PC-9 (cell line): ENCODE data around the gene ERVV-1. TPM values are rescaled to one million over a fixed set of nuclear protein-coding genes. Genes with fewer than 3 reads are reported as not detected.

ENCODE experiments used
- BruUV-seq: library from RNA; stranded (reverse); fragments of 400-500 nt; replicated peaks from 2 replicates; lab custom pipeline; 2021; lab: Mats Ljungman, UMichigan
- CTCF ChIA-PET: fragments of 300-600 bp; sonication (Branson Sonifier 250); formaldehyde crosslinking; loops from one replicate; lab custom pipeline; 2022; ENCODE audit warnings: antibody characterized with exemption; lab: Charles Lee
- POLR2A ChIA-PET: fragments of 300-600 bp; sonication (Branson Sonifier 250); formaldehyde crosslinking; loops from one replicate; lab custom pipeline; 2022; ENCODE audit warnings: antibody characterized with exemption; ENCODE audit not compliant: unreplicated experiment; lab: Charles Lee
- DNase-seq, 2 experiments: peaks; one replicate each; pipeline versions ENCODE4 v3.0.0 to v3.0.0-alpha.2; 2015 to 2022; ENCODE audit warnings: mixed read lengths in 1 of 2
- H2AFZ ChIP-seq: fragments of 200-600 bp; sonication (generic); 2 replicates; pipeline ENCODE4 v1.8.1; 2017; ENCODE audit warnings: antibody characterized with exemption
- H3F3A ChIP-seq: fragments of 200-600 bp; sonication (generic); 2 replicates; pipeline ENCODE4 v1.8.1; 2017; ENCODE audit warnings: antibody characterized with exemption, mild to moderate bottlenecking, low read depth; ENCODE audit not compliant: insufficient read depth
- H3K27ac ChIP-seq: fragments of 200-600 bp; sonication (generic); 2 replicates; pipeline ENCODE4 v1.6.1; 2016; ENCODE audit warnings: mixed run types
- H3K27me3 ChIP-seq: fragments of 200-600 bp; sonication (generic); 2 replicates; pipeline ENCODE4 v1.6.1; 2016; ENCODE audit warnings: low read depth, mixed run types; ENCODE audit not compliant: insufficient read depth
- H3K36me3 ChIP-seq: fragments of 200-600 bp; sonication (generic); 2 replicates; pipeline ENCODE4 v1.6.1; 2016; ENCODE audit warnings: low read depth, mixed run types
- H3K4me1 ChIP-seq: fragments of 200-600 bp; sonication (generic); replicated peaks from 2 replicates; pipeline ENCODE4 v1.6.1; 2016; ENCODE audit warnings: mixed run types; ENCODE audit not compliant: insufficient read depth
- H3K4me2 ChIP-seq: fragments of 200-600 bp; sonication (generic); 2 replicates; pipeline ENCODE4 v1.6.1; 2017; ENCODE audit warnings: mixed run types
- H3K4me3 ChIP-seq: fragments of 200-600 bp; sonication (generic); 2 replicates; pipeline ENCODE4 v1.6.1; 2016; ENCODE audit warnings: mixed run types
- H3K79me2 ChIP-seq: fragments of 200-600 bp; sonication (generic); 2 replicates; pipeline ENCODE4 v1.6.1; 2017; ENCODE audit warnings: low read depth, mixed run types
- H3K9me2 ChIP-seq: fragments of 200-600 bp; sonication (generic); 2 replicates; pipeline ENCODE4 v1.8.1; 2017; ENCODE audit warnings: mild to moderate bottlenecking; ENCODE audit not compliant: insufficient read depth
- H3K9me3 ChIP-seq: fragments of 200-600 bp; sonication (generic); 2 replicates; pipeline ENCODE4 v1.8.1; 2016; ENCODE audit warnings: low read depth; ENCODE audit not compliant: insufficient read depth
- H4K20me1 ChIP-seq: fragments of 200-600 bp; sonication (generic); 2 replicates; pipeline ENCODE4 v1.8.1; 2017; ENCODE audit not compliant: insufficient read depth
- EZH2 ChIP-seq: fragments of 200-600 bp; sonication (generic); IDR thresholded peaks from 2 replicates; pipeline ENCODE4 v1.8.0; 2017; ENCODE audit warnings: antibody characterized with exemption, low read depth
- intact Hi-C: fragments of 100-400 bp; cut with micrococcal nuclease; formaldehyde crosslinking; loops from one replicate; pipeline ENCODE4 v1.10.0; 2022; ENCODE audit not compliant: unreplicated experiment
- total RNA-seq: library from RNA; stranded (reverse); gene quantifications from 2 replicates; pipeline ENCODE4 v1.2.3, GENCODE V29; 2021
- TF ChIP-seq, protein P1 (sequence below): fragments of 200-600 bp; sonication (generic); conservative IDR thresholded peaks from 2 replicates; pipeline ENCODE4 v1.6.1; 2017; ENCODE audit warnings: mixed run types, antibody characterized with exemption, mild to moderate bottlenecking, moderate library complexity

The ERVV-1 gene
- total RNA-seq, 1 experiment from 2014 or later, result not detected

DNA sequence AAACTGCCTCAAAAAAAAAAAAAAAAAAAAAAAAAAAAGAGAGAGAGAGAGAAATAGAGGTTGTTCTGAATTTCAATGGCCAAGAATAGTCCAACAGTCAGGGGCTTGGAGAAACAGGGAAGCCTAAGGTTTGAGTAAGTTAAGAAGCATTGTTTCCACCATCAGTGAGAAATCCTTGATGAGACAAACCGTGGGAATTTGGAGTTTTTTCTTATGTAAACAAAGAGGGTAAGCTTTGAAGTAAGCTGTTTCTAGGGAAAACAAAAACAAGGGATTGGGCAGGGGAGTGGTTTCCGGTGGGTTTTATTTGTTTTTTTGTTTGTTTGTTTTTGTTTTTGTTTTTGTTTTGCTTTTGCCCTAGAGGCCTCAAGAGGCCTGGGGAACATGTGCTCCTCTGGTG lies 11.2 kb upstream of the ERVV-1 start:
- peak in 1 of 2 experiments; percentile 53 for DNase-seq
- Histone ChIP-seq H3K4me1 (no peaks in the 10 kb centered on the region), H3K27me3 (no peaks in the 10 kb centered on the region), H3K9me2 (no peaks in the 10 kb centered on the region), H3F3A (no peaks in the 10 kb centered on the region), H2AFZ (no peak overlapping the region), H3K4me2 (no peak overlapping the region), H4K20me1 (no peaks in the 10 kb centered on the region), H3K27ac (no peak overlapping the region), H3K79me2 (no peaks in the 10 kb centered on the region), H3K9me3 (peaks cover 7% of the 10 kb centered on the region; the same call in 1 of the 2 replicates), H3K36me3 (no peaks in the 10 kb centered on the region), H3K4me3 (no peak overlapping the region)
- TF ChIP-seq EZH2, result no peak
- TF ChIP-seq, protein P1, sequence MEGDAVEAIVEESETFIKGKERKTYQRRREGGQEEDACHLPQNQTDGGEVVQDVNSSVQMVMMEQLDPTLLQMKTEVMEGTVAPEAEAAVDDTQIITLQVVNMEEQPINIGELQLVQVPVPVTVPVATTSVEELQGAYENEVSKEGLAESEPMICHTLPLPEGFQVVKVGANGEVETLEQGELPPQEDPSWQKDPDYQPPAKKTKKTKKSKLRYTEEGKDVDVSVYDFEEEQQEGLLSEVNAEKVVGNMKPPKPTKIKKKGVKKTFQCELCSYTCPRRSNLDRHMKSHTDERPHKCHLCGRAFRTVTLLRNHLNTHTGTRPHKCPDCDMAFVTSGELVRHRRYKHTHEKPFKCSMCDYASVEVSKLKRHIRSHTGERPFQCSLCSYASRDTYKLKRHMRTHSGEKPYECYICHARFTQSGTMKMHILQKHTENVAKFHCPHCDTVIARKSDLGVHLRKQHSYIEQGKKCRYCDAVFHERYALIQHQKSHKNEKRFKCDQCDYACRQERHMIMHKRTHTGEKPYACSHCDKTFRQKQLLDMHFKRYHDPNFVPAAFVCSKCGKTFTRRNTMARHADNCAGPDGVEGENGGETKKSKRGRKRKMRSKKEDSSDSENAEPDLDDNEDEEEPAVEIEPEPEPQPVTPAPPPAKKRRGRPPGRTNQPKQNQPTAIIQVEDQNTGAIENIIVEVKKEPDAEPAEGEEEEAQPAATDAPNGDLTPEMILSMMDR, result no peak
- intact Hi-C loops, result no loop called here
- ChIA-PET POLR2A (no interaction called here), CTCF (no interaction called here)
- no TSS peak for BruUV-seq

DNA sequence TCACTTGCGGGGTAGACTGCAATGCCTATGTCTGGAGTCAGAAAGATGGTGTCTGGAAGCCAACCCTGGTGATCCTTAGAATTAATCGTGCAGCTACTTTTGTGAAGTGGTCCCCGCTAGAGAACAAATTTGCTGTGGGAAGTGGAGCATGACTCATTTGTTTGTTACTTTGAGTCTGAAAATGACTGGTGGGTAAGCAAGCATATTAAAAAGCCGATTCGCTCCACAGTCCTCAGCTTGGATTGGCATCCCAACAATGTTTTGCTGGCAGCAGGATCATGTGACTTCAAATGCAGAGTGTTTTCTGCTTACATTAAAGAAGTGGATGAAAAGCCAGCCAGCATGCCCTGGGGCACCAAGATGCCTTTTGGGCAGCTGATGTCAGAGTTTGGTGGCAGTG lies 9.5 kb upstream of the ERVV-1 start:
- TF ChIP-seq, protein P1, result no peak
- TF ChIP-seq EZH2, result no peak
- Histone ChIP-seq H3K9me2 (no peaks in the 10 kb centered on the region), H2AFZ (no peak overlapping the region), H3K79me2 (no peaks in the 10 kb centered on the region), H3K4me1 (no peaks in the 10 kb centered on the region), H3K27me3 (no peaks in the 10 kb centered on the region), H3K9me3 (no peaks in the 10 kb centered on the region), H3F3A (no peaks in the 10 kb centered on the region), H3K4me2 (no peak overlapping the region), H3K27ac (no peak overlapping the region), H3K36me3 (no peaks in the 10 kb centered on the region), H4K20me1 (no peaks in the 10 kb centered on the region), H3K4me3 (no peak overlapping the region)
- ChIA-PET POLR2A (no interaction called here), CTCF (no interaction called here)
- no peak for DNase-seq
- intact Hi-C loops, result no loop called here
- BruUV-seq, result no TSS peak

DNA sequence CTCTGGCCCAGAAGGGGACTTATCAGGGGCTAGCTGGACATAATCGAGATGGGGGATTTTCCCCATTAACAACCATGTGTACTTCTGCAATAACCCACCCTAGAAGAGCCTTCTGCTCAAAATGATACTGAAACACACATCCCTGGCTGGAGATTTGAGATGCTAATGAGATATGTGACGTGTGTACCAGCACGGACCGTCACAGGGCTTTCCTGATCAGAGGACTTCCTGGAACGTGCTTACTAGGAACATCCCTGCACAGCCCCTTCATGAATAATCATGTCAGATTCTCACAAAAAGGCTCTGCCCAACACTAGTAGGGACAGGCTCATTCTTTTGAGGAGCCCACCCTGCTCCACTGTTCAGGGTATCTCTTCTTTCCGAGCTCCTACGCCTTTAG lies 6.5 kb upstream of the ERVV-1 start:
- Histone ChIP-seq H3K4me1 (no peaks in the 10 kb centered on the region), H3K4me3 (no peak overlapping the region)

More for the DNA sequence above, 6.5 kb upstream of the ERVV-1 start:
- Histone ChIP-seq H4K20me1 (no peaks in the 10 kb centered on the region), H3K9me3 (no peaks in the 10 kb centered on the region), H3K27me3 (no peaks in the 10 kb centered on the region), H3K27ac (no peak overlapping the region), H3K79me2 (no peaks in the 10 kb centered on the region), H3K36me3 (no peaks in the 10 kb centered on the region), H3F3A (no peaks in the 10 kb centered on the region), H2AFZ (no peak overlapping the region), H3K4me2 (no peak overlapping the region), H3K9me2 (no peaks in the 10 kb centered on the region)
- BruUV-seq, result no TSS peak
- intact Hi-C loops, result no loop called here
- DNase-seq, result no peak
- TF ChIP-seq EZH2, result no peak
- TF ChIP-seq, protein P1, result no peak
- ChIA-PET CTCF (no interaction called here), POLR2A (no interaction called here)
